A549 (cell line): Measurements from ENCODE around the gene CD180.

ENCODE experiments used
- CHD2 ChIP-seq: fragments of 150-350 bp; IDR thresholded peaks from 2 replicates; pipeline ENCODE4 v1.6.1; 2014; ENCODE audit warnings: low read length; ENCODE audit not compliant: partially characterized antibody
- EHMT2 ChIP-seq: fragments of 200-600 bp; sonication (generic); IDR thresholded peaks from 2 replicates; pipeline ENCODE4 v1.6.1; 2016; ENCODE audit warnings: antibody characterized with exemption, low read depth, mild to moderate bottlenecking, moderate library complexity
- JUN ChIP-seq, 2 experiments: fragments of >200 bp; sonication (Bioruptor Twin); formaldehyde crosslinking; IDR thresholded peaks; 2 replicates in 1 of 2; 3 replicates in 1 of 2; pipeline ENCODE4 v1.6.1; 2016 to 2017
- KDM5A ChIP-seq: fragments of 200-600 bp; sonication (generic); IDR thresholded peaks from 2 replicates; pipeline ENCODE4 v1.6.1; 2016; ENCODE audit warnings: antibody characterized with exemption, mild to moderate bottlenecking
- MAFK ChIP-seq: fragments of 450-650 bp; IDR thresholded peaks from 2 replicates; pipeline ENCODE4 v1.6.1; 2014; ENCODE audit not compliant: partially characterized antibody
- RFX5 ChIP-seq: fragments of 450-650 bp; IDR thresholded peaks from 2 replicates; pipeline ENCODE4 v1.7.1; 2014; ENCODE audit warnings: antibody characterized with exemption, mild to moderate bottlenecking, moderate library complexity
- RNF2 ChIP-seq: fragments of 200-600 bp; sonication (generic); IDR thresholded peaks from 2 replicates; pipeline ENCODE4 v1.6.1; 2016; ENCODE audit warnings: low read depth, mild to moderate bottlenecking, antibody characterized with exemption, moderate library complexity, borderline replicate concordance
- SREBF2 ChIP-seq: fragments of 450-650 bp; IDR thresholded peaks from 2 replicates; pipeline ENCODE4 v1.6.1; 2014; ENCODE audit warnings: mild to moderate bottlenecking, moderate library complexity
- ZNF302 ChIP-seq: fragments of 250-450 bp; sonication (Bioruptor Pico); IDR thresholded peaks from 2 replicates; pipeline ENCODE4 v1.9.0; 2021; ENCODE audit warnings: inconsistent platforms, mild to moderate bottlenecking, moderate library complexity
- TF ChIP-seq, protein P1 (sequence below): fragments of >200 bp; sonication (Bioruptor Twin); formaldehyde crosslinking; IDR thresholded peaks from 3 replicates; pipeline ENCODE4 v1.5.1; 2016
- TF ChIP-seq, protein P2 (sequence below): IDR thresholded peaks from 2 replicates; pipeline ENCODE4 v1.6.1; 2012; ENCODE audit warnings: low read depth, borderline replicate concordance
- TF ChIP-seq, protein P3 (sequence below): fragments of 450-650 bp; IDR thresholded peaks from 2 replicates; pipeline ENCODE4 v1.6.1; 2014; ENCODE audit warnings: antibody characterized with exemption
- TF ChIP-seq, protein P4 (sequence below): fragments of 250-450 bp; sonication (Bioruptor Pico); IDR thresholded peaks from 2 replicates; pipeline ENCODE4 v1.5.0; 2021; ENCODE audit warnings: mild to moderate bottlenecking, moderate library complexity, borderline replicate concordance

DNA sequence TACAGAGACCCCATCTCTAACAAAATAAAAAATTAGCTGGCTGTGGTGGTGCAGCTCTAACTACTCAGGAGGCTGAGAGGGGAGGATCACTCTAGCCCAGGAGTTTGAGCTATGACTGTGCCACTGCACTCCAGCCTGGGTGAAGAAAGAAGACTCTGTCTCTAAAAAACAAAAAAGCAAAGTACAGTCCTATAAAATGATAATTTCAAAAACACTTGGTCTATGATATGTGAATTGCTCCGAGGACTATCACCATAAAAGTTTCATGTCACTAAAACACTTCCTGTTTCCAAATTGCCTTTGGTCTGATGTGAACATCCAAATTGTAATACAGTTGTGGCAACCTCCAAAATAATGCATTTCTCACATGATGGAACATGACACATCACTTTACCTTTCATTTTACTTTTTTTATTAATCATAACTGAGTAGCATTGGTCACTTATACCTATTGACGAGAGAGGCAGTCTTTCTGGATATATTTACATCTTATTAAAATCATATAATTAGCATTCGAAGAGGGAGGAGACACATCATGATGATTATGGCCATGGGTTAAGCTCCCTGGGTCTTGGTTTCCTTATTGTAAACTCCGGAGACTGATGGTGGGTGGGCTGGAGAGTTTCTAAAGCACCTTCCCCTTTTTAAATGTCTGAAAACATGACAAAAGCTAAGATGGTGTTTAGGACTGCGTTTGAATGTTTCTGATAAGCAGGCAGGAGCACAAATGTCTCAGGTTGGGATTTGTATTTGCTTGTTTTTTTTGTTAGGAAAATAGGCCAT, 25.8 kb upstream of the CD180 start:
- TF ChIP-seq, protein P1, sequence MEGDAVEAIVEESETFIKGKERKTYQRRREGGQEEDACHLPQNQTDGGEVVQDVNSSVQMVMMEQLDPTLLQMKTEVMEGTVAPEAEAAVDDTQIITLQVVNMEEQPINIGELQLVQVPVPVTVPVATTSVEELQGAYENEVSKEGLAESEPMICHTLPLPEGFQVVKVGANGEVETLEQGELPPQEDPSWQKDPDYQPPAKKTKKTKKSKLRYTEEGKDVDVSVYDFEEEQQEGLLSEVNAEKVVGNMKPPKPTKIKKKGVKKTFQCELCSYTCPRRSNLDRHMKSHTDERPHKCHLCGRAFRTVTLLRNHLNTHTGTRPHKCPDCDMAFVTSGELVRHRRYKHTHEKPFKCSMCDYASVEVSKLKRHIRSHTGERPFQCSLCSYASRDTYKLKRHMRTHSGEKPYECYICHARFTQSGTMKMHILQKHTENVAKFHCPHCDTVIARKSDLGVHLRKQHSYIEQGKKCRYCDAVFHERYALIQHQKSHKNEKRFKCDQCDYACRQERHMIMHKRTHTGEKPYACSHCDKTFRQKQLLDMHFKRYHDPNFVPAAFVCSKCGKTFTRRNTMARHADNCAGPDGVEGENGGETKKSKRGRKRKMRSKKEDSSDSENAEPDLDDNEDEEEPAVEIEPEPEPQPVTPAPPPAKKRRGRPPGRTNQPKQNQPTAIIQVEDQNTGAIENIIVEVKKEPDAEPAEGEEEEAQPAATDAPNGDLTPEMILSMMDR, result no peak
- no peak for TF ChIP-seq SREBF2
- no peak for TF ChIP-seq KDM5A
- TF ChIP-seq RNF2, result no peak
- TF ChIP-seq MAFK, result no peak
- TF ChIP-seq, protein P2, sequence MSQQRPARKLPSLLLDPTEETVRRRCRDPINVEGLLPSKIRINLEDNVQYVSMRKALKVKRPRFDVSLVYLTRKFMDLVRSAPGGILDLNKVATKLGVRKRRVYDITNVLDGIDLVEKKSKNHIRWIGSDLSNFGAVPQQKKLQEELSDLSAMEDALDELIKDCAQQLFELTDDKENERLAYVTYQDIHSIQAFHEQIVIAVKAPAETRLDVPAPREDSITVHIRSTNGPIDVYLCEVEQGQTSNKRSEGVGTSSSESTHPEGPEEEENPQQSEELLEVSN, result no peak
- no peak for TF ChIP-seq EHMT2
- no peak for TF ChIP-seq RFX5
- TF ChIP-seq, protein P3, sequence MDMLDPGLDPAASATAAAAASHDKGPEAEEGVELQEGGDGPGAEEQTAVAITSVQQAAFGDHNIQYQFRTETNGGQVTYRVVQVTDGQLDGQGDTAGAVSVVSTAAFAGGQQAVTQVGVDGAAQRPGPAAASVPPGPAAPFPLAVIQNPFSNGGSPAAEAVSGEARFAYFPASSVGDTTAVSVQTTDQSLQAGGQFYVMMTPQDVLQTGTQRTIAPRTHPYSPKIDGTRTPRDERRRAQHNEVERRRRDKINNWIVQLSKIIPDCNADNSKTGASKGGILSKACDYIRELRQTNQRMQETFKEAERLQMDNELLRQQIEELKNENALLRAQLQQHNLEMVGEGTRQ, result no peak
- TF ChIP-seq CHD2, result no peak
- TF ChIP-seq, protein P4, sequence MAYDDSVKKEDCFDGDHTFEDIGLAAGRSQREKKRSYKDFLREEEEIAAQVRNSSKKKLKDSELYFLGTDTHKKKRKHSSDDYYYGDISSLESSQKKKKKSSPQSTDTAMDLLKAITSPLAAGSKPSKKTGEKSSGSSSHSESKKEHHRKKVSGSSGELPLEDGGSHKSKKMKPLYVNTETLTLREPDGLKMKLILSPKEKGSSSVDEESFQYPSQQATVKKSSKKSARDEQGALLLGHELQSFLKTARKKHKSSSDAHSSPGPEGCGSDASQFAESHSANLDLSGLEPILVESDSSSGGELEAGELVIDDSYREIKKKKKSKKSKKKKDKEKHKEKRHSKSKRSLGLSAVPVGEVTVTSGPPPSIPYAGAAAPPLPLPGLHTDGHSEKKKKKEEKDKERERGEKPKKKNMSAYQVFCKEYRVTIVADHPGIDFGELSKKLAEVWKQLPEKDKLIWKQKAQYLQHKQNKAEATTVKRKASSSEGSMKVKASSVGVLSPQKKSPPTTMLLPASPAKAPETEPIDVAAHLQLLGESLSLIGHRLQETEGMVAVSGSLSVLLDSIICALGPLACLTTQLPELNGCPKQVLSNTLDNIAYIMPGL, result no peak
- no peak for TF ChIP-seq JUN (IDR thresholded peaks at IDR 0.05)
- no peak for TF ChIP-seq ZNF302 (CRISPR knock-in tag)
